ENCODE results near the gene PCGF1.

The PCGF1 gene

GRCh38 chr2:74502720-74503505, 4.6 kb downstream of the PCGF1 start:
- peak; percentile 86 to 92 for DNase-seq

GRCh38 chr2:74502147-74502719, 5.3 kb downstream of the PCGF1 start:
- peak; percentile 41 to 70 for DNase-seq
- TF ChIP-seq GATA1 (IDR thresholded peaks at IDR 0.05; ENCODE audit: low read depth, low read length) (no peak), POLR2A (IDR thresholded peaks at IDR 0.05; ENCODE audit: low read length) (no peak)

More at GRCh38 chr2:74502720-74503505, 4.6 kb downstream of the PCGF1 start:
- TF ChIP-seq GATA1 (IDR thresholded peaks at IDR 0.05; ENCODE audit: low read depth, low read length): no peak
- peak; percentile 73 for TF ChIP-seq POLR2A (IDR thresholded peaks at IDR 0.05; ENCODE audit: low read length)

GRCh38 chr2:74501335-74502071, 6.0 kb downstream of the PCGF1 start:
- peak in 1 of 2 experiments; percentile 54 for DNase-seq
- no peak for TF ChIP-seq POLR2A (IDR thresholded peaks at IDR 0.05; ENCODE audit: low read length)
- no peak for TF ChIP-seq GATA1 (IDR thresholded peaks at IDR 0.05; ENCODE audit: low read depth, low read length)

- no peak for DNase-seq
- no peak for TF ChIP-seq POLR2A (IDR thresholded peaks at IDR 0.05; ENCODE audit: low read length)
- TF ChIP-seq GATA1 (IDR thresholded peaks at IDR 0.05; ENCODE audit: low read depth, low read length): no peak
Measured at GRCh38 chr2:74500578-74500946, 6.9 kb downstream of the PCGF1 start.

- no peak for TF ChIP-seq GATA1 (IDR thresholded peaks at IDR 0.05; ENCODE audit: low read depth, low read length)
- TF ChIP-seq POLR2A (IDR thresholded peaks at IDR 0.05; ENCODE audit: low read length): no peak
- DNase-seq: no peak
Measured at GRCh38 chr2:74499940-74500577, 7.4 kb downstream of the PCGF1 start.

GRCh38 chr2:74499267-74499939, 8.1 kb downstream of the PCGF1 start, which contains the start of gene LBX2:
Gene LBX2, minus strand, starts transcription at chr2:74499603. Its CDS starts 66 bp downstream, at chr2:74499537.
- DNase-seq: peak; percentile 46 to 56

GRCh38 chr2:74498500-74499266, 8.8 kb downstream of the PCGF1 start:
- peak in 1 of 2 experiments; percentile 66 for DNase-seq

More at GRCh38 chr2:74499267-74499939, 8.1 kb downstream of the PCGF1 start, which contains the start of gene LBX2:
- TF ChIP-seq POLR2A (IDR thresholded peaks at IDR 0.05; ENCODE audit: low read length) (no peak), GATA1 (IDR thresholded peaks at IDR 0.05; ENCODE audit: low read depth, low read length) (no peak)

GRCh38 chr2:74497777-74498499, 9.6 kb downstream of the PCGF1 start:
- TF ChIP-seq GATA1 (IDR thresholded peaks at IDR 0.05; ENCODE audit: low read depth, low read length): no peak
- no peak for TF ChIP-seq POLR2A (IDR thresholded peaks at IDR 0.05; ENCODE audit: low read length)
- peak in 1 of 2 experiments; percentile 36 for DNase-seq

More at GRCh38 chr2:74498500-74499266, 8.8 kb downstream of the PCGF1 start:
- TF ChIP-seq POLR2A (IDR thresholded peaks at IDR 0.05; ENCODE audit: low read length) (peak; percentile 25), GATA1 (IDR thresholded peaks at IDR 0.05; ENCODE audit: low read depth, low read length) (no peak)

GRCh38 chr2:74496997-74497776, 10.3 kb downstream of the PCGF1 start:
- DNase-seq: no peak
- no peak for TF ChIP-seq POLR2A (IDR thresholded peaks at IDR 0.05; ENCODE audit: low read length)
- no peak for TF ChIP-seq GATA1 (IDR thresholded peaks at IDR 0.05; ENCODE audit: low read depth, low read length)

- TF ChIP-seq GATA1 (IDR thresholded peaks at IDR 0.05; ENCODE audit: low read depth, low read length): no peak
- no peak for TF ChIP-seq POLR2A (IDR thresholded peaks at IDR 0.05; ENCODE audit: low read length)
- no peak for DNase-seq
Measured at GRCh38 chr2:74495440-74495839, 12.1 kb downstream of the PCGF1 start.

GRCh38 chr2:74493546-74493945, 13.9 kb downstream of the PCGF1 start:
- TF ChIP-seq GATA1 (IDR thresholded peaks at IDR 0.05; ENCODE audit: low read depth, low read length): no peak
- TF ChIP-seq POLR2A (IDR thresholded peaks at IDR 0.05; ENCODE audit: low read length): no peak
- no peak for DNase-seq

Data from erythroblast (primary cell).